MCF 10A (cell line): ENCODE measurements around the gene SOX10. TPM values are rescaled to one million over a fixed set of nuclear protein-coding genes. Genes with fewer than 3 reads are reported as not detected.

Experiments used
- BruUV-seq: library from RNA; stranded (reverse); fragments of 400-500 nt; replicated peaks from 2 replicates; lab custom pipeline; 2021; lab: Mats Ljungman, UMichigan
- CTCF ChIA-PET: fragments of 300-600 bp; sonication (Branson Sonifier 250); formaldehyde crosslinking; extraction: SDS; loops from one replicate; lab custom pipeline; 2021; ENCODE audit warnings: antibody characterized with exemption, inconsistent platforms; lab: Yijun Ruan, JAX
- POLR2A ChIA-PET: fragments of 300-600, 350-650 bp; sonication (Branson Sonifier 250); formaldehyde crosslinking; extraction: SDS; loops from one replicate; lab custom pipeline; 2020; ENCODE audit warnings: antibody characterized with exemption, inconsistent platforms; lab: Yijun Ruan, JAX
- DNase-seq: peaks from one replicate; pipeline ENCODE4 v3.0.0-alpha.2; 2018; ENCODE audit not compliant: unreplicated experiment
- H3K27ac Mint-ChIP-seq: one replicate; pipeline ENCODE4 v1.8.0; 2022; ENCODE audit warnings: mild to moderate bottlenecking, low read depth, mixed read lengths; ENCODE audit not compliant: unreplicated experiment
- H3K27me3 Mint-ChIP-seq: one replicate; pipeline ENCODE4 v1.8.0; 2022; ENCODE audit warnings: mixed read lengths; ENCODE audit not compliant: insufficient read depth, unreplicated experiment
- H3K36me3 Mint-ChIP-seq: one replicate; pipeline ENCODE4 v1.8.0; 2022; ENCODE audit warnings: mild to moderate bottlenecking, moderate library complexity, mixed read lengths; ENCODE audit not compliant: insufficient read depth, unreplicated experiment
- H3K4me1 Mint-ChIP-seq: one replicate; pipeline ENCODE4 v1.8.0; 2022; ENCODE audit warnings: mixed read lengths; ENCODE audit not compliant: insufficient read depth, unreplicated experiment
- H3K4me3 Mint-ChIP-seq: one replicate; pipeline ENCODE4 v1.8.0; 2022; ENCODE audit warnings: mild to moderate bottlenecking, moderate library complexity, mixed read lengths; ENCODE audit not compliant: unreplicated experiment
- H3K9me3 Mint-ChIP-seq: one replicate; pipeline ENCODE4 v1.8.0; 2022; ENCODE audit warnings: mixed read lengths; ENCODE audit not compliant: unreplicated experiment
- intact Hi-C: fragments of 100-400 bp; cut with micrococcal nuclease; formaldehyde crosslinking; loops from 2 replicates; pipeline ENCODE4 v1.14.1; 2022
- total RNA-seq: library from RNA; stranded (reverse); gene quantifications from 2 replicates; pipeline ENCODE4 v1.2.3, GENCODE V29; 2022
- TF ChIP-seq, protein P1 (sequence below): fragments of 200-600 bp; IDR thresholded peaks from one replicate; pipeline ENCODE4 v1.8.0; 2022; ENCODE audit warnings: antibody characterized with exemption, mild to moderate bottlenecking; ENCODE audit not compliant: unreplicated experiment

The SOX10 gene
- total RNA-seq, 1 experiment from 2014 or later, result not detected

DNA sequence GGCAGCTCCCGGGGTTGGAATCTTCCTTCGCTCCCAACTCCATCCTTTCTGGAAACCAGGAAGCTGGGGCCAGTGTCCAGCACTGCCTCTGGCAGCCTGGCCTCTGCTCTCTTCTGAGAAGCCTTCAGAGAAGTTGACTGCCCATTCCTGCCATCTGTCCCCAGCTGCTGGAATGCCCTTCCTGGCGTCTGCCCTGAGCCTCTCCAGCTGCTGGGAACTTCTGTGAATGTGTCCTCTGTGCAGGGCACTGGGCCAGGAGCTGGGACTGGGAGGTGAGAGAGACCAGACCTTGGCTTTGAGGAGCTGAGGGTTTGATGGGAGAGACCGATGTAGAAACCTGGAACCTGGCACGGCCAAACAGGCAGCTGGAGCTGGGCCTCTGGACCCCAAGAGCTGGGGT is 5.9 kb upstream of the SOX10 start:
- CTCF ChIA-PET, result interaction anchor here (1.0 kb wide), 1 partner anchor 21 kb away, joined by 3 read pairs; no protein-coding TSS in a partner anchor
- H3K27me3 Mint-ChIP-seq, result no peaks in the 10 kb centered on the region

DNA sequence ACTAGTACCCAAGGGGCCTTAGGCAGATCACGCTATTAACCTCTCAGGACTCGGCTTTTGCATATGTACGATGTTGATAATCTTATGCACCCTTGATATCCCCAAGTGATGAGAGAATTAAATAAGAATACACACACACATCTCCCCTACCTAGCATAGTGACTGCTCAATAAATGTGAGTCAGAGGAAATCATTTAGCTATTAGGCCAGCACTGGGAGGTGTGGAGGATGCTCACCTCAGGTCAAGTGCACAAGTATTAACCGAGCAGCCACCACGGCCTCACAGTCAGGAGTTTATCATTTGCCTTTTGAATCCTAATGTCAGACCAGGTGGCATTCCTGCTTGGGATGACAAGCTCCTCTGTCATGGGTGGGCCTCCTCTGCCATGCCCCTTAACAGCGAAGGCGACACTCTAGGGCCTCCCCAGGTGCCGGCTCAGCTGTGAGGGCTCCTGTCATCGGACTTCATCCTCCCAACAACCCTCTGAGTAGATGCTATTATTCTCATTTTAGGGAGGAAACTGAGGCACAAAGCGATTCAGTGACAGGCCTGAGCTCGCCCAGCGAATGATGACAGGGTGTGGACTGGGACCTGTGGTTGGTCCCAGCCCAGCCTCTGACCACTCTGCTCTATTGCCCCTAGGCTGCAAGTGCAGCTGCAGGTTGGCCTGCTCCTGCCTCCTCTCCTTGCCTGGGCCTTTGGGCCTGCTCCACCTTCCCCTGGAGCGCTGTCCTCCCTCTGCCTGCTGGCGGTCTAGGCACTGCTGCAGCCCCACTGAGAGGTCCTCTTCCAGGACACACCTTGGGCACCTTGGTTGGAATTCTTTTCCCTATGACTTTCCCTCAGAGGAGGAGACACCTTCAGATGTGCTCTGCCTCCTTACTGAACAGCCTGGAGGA is 5.0 kb upstream of the SOX10 start:
- H3K4me1 Mint-ChIP-seq, result no peaks in the 10 kb centered on the region
- no peaks in the 10 kb centered on the region for H3K36me3 Mint-ChIP-seq
- CTCF ChIA-PET, result interaction anchor here (1.0 to 1.7 kb wide), 2 partner anchors 22 to 24 kb away, joined by 3 to 10 read pairs; no protein-coding TSS in a partner anchor
- no peak overlapping the region for H3K4me3 Mint-ChIP-seq
- no peak for DNase-seq
- H3K27ac Mint-ChIP-seq, result no peak overlapping the region
- H3K27me3 Mint-ChIP-seq, result no peaks in the 10 kb centered on the region
- TF ChIP-seq, protein P1, sequence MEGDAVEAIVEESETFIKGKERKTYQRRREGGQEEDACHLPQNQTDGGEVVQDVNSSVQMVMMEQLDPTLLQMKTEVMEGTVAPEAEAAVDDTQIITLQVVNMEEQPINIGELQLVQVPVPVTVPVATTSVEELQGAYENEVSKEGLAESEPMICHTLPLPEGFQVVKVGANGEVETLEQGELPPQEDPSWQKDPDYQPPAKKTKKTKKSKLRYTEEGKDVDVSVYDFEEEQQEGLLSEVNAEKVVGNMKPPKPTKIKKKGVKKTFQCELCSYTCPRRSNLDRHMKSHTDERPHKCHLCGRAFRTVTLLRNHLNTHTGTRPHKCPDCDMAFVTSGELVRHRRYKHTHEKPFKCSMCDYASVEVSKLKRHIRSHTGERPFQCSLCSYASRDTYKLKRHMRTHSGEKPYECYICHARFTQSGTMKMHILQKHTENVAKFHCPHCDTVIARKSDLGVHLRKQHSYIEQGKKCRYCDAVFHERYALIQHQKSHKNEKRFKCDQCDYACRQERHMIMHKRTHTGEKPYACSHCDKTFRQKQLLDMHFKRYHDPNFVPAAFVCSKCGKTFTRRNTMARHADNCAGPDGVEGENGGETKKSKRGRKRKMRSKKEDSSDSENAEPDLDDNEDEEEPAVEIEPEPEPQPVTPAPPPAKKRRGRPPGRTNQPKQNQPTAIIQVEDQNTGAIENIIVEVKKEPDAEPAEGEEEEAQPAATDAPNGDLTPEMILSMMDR, result no peak
- no peaks in the 10 kb centered on the region for H3K9me3 Mint-ChIP-seq
- POLR2A ChIA-PET, result no interaction called here
- intact Hi-C loops, result no loop called here
- no TSS peak for BruUV-seq

More for the DNA sequence above, 5.9 kb upstream of the SOX10 start:
- POLR2A ChIA-PET, result no interaction called here
- intact Hi-C loops, result no loop called here
- Mint-ChIP-seq H3K4me1 (no peaks in the 10 kb centered on the region), H3K36me3 (no peaks in the 10 kb centered on the region), H3K27ac (no peak overlapping the region), H3K9me3 (no peaks in the 10 kb centered on the region), H3K4me3 (no peak overlapping the region)
- TF ChIP-seq, protein P1, result no peak
- BruUV-seq, result no TSS peak
- DNase-seq, result no peak

DNA sequence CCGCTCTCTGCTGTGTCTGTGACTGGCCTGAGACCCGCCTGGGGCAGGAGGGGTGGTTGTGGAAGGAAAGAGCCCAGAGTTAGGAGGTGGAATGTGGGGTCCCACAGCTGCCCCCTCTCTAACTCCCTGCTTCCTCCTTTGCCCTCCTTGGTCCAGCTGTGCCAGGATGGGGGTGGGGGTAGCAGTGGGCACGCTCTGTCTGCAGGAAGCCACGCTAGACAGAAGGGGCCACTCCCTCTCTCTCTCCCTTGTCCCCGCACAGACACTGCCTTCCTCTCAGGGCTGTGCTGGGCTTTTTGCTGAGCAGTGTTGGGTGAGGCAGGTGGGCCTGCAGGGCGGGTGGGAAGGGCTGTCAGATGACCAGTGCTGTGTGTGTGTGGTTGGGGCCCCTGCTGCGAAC is 2.0 kb upstream of the SOX10 start:
- BruUV-seq, result no TSS peak
- no peaks in the 10 kb centered on the region for H3K27me3 Mint-ChIP-seq
- CTCF ChIA-PET, result no interaction called here
- H3K4me1 Mint-ChIP-seq, result no peaks in the 10 kb centered on the region
- no peak overlapping the region for H3K27ac Mint-ChIP-seq
- H3K36me3 Mint-ChIP-seq, result no peaks in the 10 kb centered on the region
- H3K9me3 Mint-ChIP-seq, result no peaks in the 10 kb centered on the region
- TF ChIP-seq, protein P1, result no peak
- intact Hi-C loops, result no loop called here
- POLR2A ChIA-PET, result no interaction called here
- no peak overlapping the region for H3K4me3 Mint-ChIP-seq
- no peak for DNase-seq

DNA sequence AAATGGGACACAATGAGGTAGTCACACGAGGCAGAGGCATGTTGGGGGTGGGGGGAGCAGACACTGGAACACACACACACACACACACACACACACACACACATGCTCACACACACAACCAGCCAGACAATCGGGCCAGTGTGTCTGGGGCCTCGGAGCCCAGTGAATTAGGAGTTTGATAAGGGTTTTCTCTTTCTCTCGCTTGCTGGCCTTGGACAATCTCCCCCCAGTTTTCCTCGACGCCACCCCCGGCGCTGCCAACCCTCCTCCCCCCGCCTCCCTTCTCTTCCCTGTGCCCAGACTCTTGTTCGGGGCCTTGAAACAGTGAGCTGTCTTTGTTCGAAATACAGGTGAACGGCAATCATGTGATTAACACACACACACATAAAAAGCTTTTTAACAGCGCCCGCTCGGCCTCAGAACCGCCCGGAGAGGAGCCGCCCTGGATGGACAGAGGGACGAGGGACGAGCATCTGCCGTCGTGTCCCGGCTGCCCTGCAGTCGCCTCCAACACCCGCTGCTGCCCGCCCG is 1.5 kb upstream of the SOX10 start:
- CTCF ChIA-PET, result interaction anchor here (0.7 to 1.3 kb wide), 2 partner anchors 9 to 20 kb away, joined by 5 to 6 read pairs; no protein-coding TSS in a partner anchor
- H3K36me3 Mint-ChIP-seq, result no peaks in the 10 kb centered on the region
- no peaks in the 10 kb centered on the region for H3K4me1 Mint-ChIP-seq
- H3K27ac Mint-ChIP-seq, result no peak overlapping the region
- no peak for DNase-seq
- H3K9me3 Mint-ChIP-seq, result no peaks in the 10 kb centered on the region
- TF ChIP-seq, protein P1, result no peak
- intact Hi-C loops, result no loop called here
- BruUV-seq, result no TSS peak
- H3K4me3 Mint-ChIP-seq, result no peak overlapping the region
- POLR2A ChIA-PET, result interaction anchor here (0.6 kb wide), 1 partner anchor 11 kb away, joined by 3 read pairs; no protein-coding TSS in a partner anchor
- no peaks in the 10 kb centered on the region for H3K27me3 Mint-ChIP-seq
